Transverse colon (tissue), 3 donors: ENCODE measurements around the gene RIOX2.

Experiments
- CTCF ChIP-seq, 5 experiments: fragments of 200-600 bp in 3 of 5; fragments of 450-650 bp in 2 of 5; sonication (generic) in 3 of 5; IDR thresholded peaks; 1 replicate in 2 of 5; 2 replicates in 3 of 5; pipeline ENCODE4 v1.5.1; 2016 to 2017; ENCODE audit warnings: antibody characterized with exemption in 5 of 5, inconsistent platforms in 3 of 5, mild to moderate bottlenecking in 2 of 5, moderate library complexity in 1 of 5
- POLR2A ChIP-seq: fragments of 450-650 bp; IDR thresholded peaks from one replicate; pipeline ENCODE4 v1.6.1; 2016; ENCODE audit warnings: antibody characterized with exemption, mild to moderate bottlenecking, moderate library complexity

- TF ChIP-seq CTCF (IDR thresholded peaks at IDR 0.05) (no peak), POLR2A (no peak)
Measured at GRCh38 chr3:98013411-98014267, 41.4 kb upstream of the RIOX2 start.
